Measurements from ENCODE around the gene ITPR2.

ITPR2 gene

DNA sequence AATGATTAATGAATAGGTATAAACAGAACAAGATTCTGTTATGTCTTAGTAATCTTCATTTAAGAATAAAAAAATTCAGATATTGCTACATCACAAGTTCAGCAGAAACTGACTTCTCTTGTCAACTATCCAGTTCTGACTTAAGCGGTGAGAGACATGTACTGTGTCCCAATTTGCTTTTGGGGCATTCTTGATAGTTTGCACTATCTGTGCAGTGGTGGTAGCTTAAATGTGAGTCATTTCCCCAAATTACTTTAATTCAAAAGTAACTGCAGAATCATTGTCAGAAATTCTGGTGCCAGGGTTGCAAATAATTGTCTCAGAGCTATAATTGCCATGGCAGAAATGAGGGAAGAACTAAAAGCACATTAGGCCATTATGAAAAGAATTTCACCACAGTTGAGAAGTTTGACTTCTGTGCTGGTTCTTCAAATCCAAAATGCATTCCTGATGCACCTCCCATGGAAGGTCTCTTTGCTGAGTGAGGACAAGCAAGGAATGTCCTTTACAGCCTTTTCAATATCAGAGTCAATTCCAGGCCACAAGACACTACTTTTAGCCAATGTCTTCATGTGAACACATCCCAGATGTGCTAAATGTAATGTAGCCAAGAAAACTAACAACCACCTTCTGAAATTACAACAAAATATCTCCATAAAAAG lies 332.9 kb downstream of the ITPR2 start:
- no peak for DNase-seq

DNA sequence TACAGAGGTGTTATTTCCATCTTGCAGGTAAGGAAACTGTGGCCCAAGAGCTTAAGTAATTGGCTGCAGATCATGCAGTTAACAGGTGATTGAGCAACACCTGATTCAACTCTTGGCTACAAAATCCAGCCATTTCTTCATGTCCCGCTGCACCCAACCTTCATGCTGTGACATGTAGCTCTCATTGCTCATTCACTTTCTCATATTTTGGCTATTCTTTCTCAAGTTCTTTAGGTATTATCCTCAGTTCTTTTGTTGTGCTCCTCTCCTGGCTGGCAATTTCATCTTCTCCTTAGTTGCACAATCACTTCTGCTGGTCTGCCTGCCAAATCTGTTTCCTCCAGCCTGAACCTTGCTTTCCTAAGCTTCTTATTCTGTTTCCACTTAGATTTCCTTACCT lies 336.8 kb downstream of the ITPR2 start:
- DNase-seq = no peak

DNA sequence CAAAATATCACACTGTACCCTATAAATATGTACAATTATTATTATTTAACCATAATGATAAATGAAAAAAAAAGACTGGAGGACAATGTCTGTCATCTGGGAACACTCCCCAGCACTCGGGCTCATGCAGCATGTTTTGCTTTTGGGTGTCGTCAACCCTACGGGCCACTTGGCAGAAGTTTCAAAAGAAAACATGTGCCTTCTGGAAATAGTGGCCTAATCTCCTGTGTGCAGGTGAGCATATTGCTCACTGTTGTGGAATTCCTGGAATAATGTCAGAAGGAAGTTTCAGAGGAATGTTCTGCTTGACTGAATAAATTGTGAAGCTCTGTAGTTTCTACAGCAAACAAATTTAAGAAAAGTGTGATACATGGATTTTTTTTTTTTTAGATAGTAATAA lies 339.3 kb downstream of the ITPR2 start:
- no peak for DNase-seq

DNA sequence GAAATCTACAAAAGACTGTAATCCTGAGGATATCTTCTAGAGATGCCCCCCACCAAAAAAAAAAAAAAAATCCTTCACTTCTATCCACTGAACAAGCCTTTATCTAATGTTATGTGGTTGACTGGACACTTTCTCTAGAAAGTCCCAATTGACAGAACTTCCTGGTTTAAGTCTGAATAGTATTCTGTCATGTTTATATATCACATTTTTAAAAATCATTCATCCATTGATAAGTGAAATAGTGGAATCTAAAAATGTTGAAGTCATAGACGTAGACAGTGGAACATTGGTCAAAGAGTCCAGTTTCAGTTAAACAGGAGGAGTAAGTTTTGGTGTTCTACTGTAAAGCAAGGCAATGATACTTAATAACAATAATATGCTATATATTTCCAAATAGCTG lies 340.6 kb downstream of the ITPR2 start:
- DNase-seq = no peak

DNA sequence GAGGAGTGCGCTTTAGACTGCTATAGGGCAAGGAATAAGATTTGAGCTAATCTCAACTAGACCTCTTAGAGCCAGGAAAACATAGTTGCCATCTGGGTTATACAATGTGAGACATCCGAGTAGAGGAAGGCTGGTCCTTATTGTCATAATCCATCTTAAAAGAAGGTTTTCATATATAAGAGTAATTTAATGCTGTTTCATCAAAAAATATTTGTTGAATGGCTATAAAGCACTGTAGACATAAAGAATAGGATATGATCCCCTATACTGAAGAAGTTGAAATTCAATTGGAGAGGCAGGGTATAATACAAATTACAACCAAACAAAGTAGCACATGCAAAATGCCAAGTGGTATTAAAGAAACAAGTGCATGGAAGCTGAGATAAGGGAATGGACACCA lies 343.1 kb downstream of the ITPR2 start:
- no peak for DNase-seq

DNA sequence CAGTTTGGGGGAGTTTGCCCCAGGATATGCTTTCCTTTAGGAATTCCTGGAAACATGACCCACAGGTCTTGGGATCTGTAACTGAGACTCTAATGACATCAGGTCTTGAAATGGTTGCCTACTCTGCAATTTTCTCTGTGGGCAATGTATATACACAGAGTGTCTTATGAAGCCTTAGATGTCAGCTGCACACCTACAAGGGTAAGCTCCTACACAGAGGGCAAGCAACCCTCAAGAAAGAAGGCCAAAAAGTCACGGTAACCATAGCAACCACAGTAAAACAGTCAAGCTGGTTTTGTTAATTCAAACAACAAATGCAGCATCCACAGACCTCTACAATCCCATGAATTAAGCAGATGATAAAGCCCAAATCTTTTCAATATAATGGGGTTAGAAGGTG lies 344.6 kb downstream of the ITPR2 start:
- no peak for DNase-seq

DNA sequence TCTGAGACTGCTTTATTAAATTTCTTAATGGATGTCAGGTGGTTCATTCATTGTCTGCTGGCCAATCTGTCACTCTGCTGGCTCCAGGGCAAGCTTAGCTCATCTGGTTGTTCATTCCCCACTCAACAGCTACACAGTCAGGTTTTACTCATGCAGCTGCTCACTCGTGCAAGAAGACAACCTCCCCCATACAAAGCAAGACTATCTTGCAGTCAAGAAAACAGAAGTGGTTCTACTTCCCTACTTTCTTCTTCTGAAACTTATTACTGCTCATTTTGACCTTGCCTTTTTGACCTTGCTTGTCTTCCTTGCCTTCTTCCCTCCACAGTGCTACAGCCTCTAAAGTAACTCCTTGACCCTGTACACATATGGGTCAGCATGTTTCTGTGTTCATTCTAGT lies 359.7 kb downstream of the ITPR2 start:
- no peak for DNase-seq

DNA sequence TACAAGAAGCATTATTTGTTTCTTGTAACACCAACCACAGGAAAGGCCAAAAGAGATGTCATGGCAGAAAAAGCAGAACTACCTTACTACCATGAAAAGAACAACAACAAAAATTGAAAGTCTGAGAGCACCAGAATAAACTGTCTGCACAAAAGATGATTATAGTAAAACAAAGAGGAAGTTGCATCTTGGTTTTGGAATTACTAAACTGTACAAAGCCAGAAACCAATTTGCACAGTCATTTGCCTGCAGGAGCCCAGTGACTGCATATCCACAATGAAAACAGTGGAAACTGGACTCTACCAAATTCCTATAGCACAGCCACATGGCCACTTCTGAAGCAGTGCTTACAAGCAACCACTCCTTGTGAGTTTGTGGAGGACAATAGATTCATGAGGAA lies 361.4 kb downstream of the ITPR2 start:
- DNase-seq = no peak

DNA sequence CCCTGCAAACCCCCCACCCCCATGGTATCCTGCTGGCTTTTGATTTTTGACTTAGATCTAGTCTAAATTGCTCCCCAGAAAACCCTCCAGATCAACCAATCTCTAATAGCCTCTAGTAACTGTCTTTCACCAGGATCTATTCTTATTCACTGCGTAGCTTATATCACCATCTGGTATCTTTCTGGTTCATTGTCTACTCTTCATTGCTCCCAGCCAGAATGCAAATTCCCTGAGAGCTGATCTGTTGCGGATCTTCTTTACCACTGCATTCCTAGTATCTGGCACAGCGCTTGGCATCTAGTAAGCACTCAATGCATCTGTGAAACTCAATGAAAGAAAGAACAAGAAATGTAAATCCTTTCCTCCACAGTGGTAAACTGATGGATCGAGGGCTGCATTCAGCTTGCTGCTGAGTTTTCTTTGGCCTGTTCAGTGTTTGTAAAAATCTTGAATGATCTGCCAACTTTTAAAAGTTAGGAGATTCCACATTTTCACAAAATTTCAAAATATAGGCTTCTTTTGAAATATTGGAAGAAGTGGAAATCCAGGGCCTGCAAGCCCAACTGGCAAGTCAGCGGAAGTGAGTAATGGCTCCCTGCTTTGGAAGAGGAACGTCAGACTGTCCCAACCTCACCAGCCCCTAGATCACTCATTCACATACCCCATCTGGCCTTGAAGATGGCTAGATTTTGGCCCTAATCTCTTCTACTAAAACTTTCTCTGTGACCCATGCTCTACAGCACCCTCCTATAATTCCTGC lies 363.4 kb downstream of the ITPR2 start:
- DNase-seq = no peak

DNA sequence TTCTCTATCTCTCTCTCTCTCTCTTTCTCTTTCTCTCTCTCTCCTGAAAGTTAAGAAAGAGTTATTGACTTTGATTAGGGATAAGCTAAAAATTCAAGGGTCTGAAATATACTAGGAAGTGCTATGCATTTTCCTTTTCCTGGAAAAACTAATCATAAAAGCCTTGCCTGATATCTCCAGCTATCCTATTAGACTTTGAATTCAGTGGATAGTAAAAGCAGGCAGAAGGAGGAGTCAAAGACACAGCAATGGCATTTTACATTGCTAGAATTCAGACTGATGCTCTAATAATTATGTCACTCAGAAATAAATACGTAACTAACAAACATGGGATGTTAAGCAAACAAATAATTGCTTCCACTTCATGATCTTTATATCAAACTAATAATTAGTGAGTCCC lies 365.6 kb downstream of the ITPR2 start:
- no peak for DNase-seq

DNA sequence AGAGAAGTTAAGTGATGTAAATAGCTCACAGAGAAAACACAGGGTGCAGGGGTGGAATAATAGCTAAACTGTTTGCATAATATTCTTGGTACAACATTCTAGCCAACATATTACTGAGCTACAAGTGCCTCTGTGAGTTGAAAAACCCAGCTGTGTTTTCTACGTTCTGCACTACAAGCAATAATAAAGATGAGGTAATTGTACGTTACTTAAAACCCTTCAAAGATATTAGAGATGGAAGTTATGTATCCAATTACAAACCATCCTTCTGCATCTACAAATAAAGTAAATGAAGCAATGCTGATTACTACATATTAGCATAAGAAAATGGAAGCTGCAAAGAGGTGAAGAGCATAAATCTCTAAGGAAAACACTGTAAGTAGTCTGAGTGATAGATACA lies 366.3 kb downstream of the ITPR2 start:
- no peak for DNase-seq

DNA sequence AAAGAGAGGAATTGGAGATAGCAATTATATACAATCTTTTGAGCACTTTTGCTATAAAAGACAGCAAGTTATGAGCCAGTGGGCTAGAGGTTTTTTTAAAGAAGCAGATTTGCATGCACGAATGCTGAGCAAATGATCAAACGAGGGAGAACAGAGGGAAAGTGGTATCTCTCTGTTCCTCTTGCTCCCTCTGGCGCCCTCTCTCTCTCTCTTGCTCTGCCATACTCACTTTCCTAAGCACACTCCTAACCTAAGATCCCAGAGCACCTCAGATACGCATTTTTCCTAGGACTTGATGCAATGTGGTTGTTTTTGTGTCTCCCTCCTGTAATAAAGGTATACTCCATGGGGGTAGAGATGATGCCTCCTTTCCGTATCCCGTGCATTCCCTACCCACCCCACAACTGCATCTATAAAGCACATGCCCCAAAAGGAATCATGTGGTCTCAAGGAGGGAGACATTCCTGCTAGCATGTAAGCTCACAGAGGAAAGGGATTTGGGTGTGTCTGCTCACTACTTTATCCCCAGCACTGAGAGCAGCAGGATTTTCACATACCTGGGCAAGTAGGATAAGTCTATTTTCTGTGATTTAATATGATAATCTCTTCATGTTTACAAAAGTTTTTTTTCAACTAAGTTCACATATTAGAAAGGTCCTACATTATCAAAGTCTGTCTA lies 367.4 kb downstream of the ITPR2 start:
- no peak for DNase-seq

DNA sequence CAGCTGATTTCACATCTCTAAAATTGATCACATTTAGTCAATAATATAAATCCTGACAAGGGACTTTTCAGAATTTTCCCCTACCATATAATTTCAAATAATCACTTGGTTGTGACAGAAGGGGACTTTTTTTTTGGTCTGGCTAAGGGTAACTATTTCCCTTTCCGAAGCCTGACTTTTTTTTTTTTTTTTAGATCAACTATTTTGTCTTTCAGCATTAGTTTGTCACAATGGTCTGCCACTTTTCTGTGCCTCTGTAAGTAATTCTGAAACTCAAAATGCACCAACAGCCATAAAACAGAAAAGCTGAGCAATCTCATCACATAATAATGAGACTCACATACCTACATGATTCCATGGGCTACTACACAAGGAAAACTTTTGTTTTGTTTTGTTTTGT lies 371.2 kb downstream of the ITPR2 start:
- no peak for DNase-seq

DNA sequence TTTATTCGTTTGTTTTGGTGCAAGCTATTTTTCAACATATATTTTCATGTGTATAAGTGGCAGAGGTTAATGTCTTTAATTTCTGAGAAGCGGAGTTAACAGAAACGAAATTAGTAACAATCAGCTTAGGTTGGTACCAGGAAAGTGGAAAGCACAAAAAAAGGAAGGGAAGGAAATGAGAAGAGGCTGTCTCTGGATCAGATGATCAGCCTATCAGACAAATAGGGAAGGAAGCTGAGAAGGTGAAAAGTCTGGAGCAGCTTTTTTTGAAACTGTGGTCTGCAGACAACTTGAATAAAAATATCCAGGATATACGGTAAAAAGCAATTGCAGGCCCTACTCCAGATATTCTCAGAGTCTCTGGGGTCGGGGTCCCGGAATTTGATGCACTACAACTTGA lies 372.6 kb downstream of the ITPR2 start:
- no peak for DNase-seq

DNA sequence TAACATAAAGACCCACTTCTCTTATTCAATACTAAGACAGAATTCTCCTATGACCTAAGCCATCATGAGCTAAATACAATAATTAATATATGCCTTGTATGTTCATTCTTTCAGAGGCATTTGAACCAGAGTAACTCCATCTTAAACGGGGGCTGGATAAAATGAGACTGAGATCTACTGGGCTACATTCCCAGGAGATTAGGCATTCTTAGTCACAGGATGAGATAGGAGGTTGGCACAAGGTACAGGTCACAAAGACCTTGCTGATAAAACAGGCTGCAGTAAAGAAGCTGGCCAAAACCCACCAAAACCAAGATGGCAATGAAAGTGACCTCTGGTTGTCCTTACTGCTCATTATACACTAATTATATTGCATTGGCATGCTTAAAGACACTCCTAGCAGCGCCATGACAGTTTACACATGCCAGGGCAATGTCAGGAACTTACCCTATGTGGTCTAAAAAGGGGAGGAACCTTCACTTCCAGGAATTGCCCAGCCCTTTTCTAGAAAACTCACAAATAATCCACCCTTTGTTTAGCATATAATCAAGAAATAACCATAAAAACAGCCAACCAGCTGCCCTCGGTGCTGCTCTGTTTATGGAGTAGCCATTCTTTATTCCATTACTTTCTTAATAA lies 376.9 kb downstream of the ITPR2 start:
- DNase-seq = no peak

DNA sequence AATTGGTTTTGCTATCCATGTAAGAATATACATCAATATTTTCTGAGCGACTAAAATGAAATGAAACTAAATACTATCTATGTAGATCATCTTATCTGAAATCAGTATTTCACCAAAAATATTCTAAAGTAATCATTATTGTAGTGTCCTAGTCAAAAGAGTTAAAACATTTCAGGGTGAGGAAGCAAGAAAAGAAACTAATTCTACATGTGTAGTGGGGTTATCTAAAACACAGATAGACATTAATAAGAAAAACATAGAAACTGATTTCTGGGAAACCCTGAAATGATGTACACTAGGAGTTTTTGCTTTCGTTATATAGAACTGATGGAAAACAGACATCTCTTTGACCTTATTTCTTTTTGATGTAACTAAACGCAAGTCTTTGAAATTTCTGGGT lies 379.7 kb downstream of the ITPR2 start:
- DNase-seq = no peak

DNA sequence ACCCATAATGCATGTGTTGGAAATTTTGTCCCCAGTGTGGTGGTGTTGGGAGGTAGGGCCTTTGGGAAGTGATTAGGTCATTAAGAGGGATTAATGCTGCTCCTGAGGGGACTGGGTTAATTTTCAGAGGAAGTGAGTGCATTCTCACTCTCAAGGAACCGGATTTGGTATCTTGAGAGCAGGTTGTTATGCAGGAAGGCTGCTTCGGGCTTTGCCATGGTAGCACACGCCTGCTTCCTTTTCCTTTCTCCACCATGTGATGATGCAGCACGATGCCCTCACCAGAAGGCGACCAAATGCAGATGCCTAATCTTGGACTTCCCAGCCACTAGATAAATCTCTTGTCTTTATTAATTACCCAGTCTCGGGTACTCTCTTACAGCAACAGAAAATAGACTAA lies 380.5 kb downstream of the ITPR2 start:
- DNase-seq = no peak

DNA sequence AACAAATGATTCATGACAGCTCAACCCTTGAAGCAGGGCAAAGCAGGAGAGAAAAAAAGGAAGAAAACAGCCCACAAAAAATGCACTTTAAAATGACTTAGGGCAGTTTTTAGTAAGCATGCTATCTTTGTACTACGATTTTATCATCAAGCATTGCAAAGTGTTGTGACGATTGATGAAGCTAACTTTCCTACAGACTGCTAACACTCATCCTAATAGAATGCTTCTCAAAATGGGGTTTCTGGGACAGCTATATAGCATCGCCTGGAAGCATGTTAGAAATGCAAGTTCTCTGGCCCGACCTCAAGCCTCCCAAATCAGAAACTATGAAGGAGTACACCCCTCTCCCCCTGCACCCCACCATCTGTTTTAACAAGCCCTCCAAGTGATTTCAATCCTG lies 381.2 kb downstream of the ITPR2 start:
- no peak for DNase-seq

DNA sequence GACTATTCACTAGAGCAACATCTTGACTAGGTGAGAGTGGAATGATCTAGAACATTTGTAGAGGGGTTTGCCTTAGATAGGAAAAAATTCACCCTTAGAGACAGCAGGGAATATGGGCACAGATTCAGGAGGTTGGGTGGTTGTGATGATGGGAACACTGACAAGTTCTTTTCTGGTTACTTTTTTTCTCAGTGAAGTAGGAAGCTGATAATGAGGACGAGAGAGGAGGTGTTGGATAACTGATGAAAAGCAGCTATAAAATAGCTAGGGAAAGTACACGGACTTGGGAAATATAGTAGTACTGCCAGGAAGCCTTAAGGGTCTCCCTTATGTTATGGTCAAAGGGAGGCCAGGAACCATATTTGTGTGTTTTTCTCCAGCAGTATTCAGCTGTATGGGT lies 387.1 kb downstream of the ITPR2 start:
- no peak for DNase-seq

DNA sequence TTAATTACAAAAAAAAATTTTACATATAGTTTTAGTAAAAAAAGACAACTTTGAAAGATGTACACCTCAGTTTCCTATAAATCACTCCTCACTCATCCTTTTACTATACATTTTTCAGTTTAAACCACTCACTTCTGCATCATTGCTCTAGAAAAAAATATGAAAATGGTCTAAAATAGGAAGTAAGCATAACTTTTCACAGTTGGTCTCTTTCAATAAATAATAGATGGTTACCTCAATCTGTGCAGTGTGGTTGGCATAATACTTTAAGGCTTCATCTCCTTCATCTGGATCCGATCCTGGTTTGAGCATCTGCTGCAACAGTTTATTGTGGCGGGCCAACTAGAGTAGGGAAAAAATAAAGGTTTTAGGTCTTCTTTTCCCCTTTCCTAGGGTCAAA lies 389.7 kb downstream of the ITPR2 start:
- DNase-seq = no peak

DNA sequence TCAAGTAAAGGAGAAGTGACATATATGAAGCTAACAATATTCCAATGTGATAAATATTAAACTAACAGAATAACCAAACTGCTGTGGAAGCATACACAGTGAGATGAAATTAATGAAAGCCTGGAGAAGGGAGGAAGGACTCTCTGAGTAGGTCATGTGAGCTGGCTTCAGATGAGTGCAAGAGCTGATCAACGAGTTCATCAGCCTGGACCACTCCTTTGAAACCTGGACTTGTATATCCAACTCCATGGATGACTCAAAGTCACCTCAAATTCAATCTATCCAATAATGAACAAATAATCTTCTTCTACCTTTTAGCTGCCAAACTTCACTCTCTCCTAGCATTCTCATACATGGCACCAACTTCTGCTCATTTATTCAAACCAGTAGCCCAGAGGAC lies 391.6 kb downstream of the ITPR2 start:
- no peak for DNase-seq

DNA sequence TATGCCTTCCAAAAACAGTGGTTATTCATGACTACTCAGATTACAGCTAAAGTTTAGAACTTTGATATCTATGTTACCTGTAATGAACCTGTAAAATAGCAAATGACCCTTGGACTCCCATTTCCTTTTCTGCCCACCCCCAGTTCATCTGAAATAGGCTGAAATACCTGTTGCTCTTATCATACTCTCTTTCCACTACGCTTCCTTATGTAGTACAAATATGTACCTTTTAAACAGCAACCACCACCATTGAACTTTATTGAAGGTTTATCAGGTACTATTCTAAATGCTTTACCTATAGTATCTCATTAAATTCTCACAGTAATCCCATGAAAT lies 398.0 kb downstream of the ITPR2 start:
- DNase-seq = no peak

DNA sequence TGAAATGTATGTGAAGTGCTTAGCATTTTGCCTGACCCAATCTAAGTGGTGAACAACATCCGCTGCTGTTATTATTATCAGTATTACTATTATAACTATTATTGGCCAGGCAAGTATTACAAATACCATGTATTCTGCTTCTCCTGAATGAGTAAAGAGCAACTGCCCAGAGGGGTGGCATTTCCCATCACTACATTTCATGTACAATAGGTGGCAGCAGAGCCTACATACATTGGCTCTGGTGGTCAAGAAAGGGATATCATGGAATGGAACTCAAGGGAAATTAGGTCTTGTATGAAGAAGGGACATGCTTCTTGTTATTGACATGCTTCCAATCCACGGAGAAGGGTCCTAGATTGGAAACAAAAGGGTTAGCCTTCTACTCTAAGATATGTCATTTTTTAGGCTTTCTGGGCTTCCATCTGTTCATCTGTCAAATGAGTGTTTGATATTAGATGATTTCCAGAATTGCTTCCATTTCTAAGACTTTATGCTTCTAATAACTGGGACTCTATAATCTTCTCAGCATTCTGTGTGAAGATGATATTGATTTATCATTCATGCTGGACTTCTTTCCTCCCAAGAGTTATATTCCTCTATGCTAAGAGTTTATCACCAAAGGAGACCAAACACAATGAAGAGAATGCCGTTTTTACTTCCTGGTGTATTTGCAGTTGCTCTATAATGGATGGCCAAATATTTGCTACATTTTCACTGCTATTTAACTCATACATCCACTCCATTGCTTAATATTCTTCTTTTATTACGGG lies 398.5 kb downstream of the ITPR2 start:
- DNase-seq = no peak
